ENCODE results near the gene TMEM238L.
A peak's percentile ranks its signal among the peaks of the same experiment; 100 is the strongest.

The TMEM238L gene

DNA sequence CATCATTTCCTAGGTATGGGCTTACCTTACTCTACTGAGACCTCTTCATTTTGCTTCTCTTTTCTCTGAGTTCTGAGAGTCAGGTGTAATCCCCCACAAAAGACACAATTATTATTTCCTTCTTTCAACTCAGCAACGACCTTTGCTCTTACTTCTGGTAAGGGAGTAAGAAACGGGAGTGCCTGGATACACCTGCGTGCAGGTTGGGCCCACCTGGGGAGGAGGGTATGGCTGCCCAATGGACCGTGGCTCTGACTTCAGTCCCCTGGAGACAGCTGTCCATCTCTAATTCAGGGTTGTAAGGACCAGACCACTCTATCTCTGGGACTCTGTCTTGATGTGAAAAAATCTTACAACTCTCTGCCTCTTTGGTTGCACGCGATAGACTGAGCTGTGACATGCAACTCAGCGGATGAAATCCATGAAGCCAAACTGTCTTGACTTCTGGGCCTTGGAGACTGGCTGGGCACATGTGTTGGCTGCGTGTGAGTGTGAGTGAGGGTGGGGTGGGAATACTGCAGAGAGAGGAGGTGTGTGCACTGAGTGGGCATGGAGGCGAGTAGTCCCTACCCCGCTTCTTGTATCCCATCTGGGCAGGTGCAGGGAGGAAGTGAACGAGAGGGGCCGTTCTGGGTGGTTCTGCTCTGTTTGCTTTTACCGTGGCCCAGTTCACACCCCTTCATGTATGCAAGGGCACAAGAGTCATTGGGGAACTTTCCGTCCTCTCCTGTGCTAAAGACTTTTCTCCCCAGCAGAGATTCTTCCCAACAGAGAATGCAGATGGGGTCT lies 1.2 kb downstream of the TMEM238L start:
- Histone ChIP-seq H3K9me2 (replicated peaks; ENCODE audit: low read depth, low read length) (no peaks in the 10 kb centered on the region), H3K79me2 (ENCODE audit: insufficient read depth, low read length) (no peaks in the 10 kb centered on the region), H2AFZ (ENCODE audit: low read length) (no peak overlapping the region), H3F3A (ENCODE audit: low read depth) (0 out of 2 replicates have a peak, but pooled peaks cover 8% of the 10 kb centered on the region), H4K20me1 (ENCODE audit: insufficient read depth, low read length, poor library complexity, severe bottlenecking) (no peaks in the 10 kb centered on the region), H3K27me3 (ENCODE audit: insufficient read depth, low read length, poor library complexity, severe bottlenecking) (no peaks in the 10 kb centered on the region), H3K4me1 (ENCODE audit: insufficient read depth, low read length, poor library complexity, severe bottlenecking) (peaks cover 56% of the 10 kb centered on the region), H3K9ac (ENCODE audit: low read depth, low read length, poor library complexity, severe bottlenecking) (peak overlapping the region; percentile 1), H3K4me3 (ENCODE audit: low read length, poor library complexity, severe bottlenecking) (no peak overlapping the region), H3K4me2 (ENCODE audit: low read depth, low read length, poor library complexity, severe bottlenecking) (no peak overlapping the region), H3K9me3 (ENCODE audit: insufficient read depth, low read depth, low read length) (no peaks in the 10 kb centered on the region), H3K36me3 (ENCODE audit: insufficient read depth, low read length) (no peaks in the 10 kb centered on the region)
- TF ChIP-seq, protein P1, sequence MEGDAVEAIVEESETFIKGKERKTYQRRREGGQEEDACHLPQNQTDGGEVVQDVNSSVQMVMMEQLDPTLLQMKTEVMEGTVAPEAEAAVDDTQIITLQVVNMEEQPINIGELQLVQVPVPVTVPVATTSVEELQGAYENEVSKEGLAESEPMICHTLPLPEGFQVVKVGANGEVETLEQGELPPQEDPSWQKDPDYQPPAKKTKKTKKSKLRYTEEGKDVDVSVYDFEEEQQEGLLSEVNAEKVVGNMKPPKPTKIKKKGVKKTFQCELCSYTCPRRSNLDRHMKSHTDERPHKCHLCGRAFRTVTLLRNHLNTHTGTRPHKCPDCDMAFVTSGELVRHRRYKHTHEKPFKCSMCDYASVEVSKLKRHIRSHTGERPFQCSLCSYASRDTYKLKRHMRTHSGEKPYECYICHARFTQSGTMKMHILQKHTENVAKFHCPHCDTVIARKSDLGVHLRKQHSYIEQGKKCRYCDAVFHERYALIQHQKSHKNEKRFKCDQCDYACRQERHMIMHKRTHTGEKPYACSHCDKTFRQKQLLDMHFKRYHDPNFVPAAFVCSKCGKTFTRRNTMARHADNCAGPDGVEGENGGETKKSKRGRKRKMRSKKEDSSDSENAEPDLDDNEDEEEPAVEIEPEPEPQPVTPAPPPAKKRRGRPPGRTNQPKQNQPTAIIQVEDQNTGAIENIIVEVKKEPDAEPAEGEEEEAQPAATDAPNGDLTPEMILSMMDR (conservative IDR thresholded peaks at IDR 0.05; ENCODE audit: low read length), result no peak
- TF ChIP-seq EZH2phosphoT487 (IDR thresholded peaks at IDR 0.05; ENCODE audit: borderline replicate concordance), result no peak

DNA sequence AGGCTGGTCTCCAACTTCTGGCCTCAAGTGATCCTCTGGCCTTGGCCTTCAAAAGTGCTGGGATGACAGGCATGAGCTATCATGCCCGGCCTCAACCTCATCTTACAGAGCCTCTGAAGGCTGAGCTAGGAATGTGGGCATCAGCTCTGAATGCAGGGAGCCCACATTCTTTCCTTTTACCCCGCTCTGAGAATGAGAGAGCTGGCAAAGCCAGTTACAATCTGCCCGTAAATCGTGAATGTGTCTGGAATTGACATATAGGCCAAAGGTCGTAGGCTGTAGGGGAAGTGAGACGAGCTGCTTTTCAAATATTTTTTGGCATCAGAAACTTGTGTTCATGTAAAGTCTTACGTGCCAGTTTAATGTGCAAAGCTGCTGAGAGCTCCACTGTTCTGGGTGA lies 4.5 kb downstream of the TMEM238L start:
- TF ChIP-seq, protein P1 (conservative IDR thresholded peaks at IDR 0.05; ENCODE audit: low read length), result no peak
- TF ChIP-seq EZH2phosphoT487 (IDR thresholded peaks at IDR 0.05; ENCODE audit: borderline replicate concordance), result no peak
- Histone ChIP-seq H3K9me3 (ENCODE audit: insufficient read depth, low read depth, low read length) (no peaks in the 10 kb centered on the region), H3K9me2 (replicated peaks; ENCODE audit: low read depth, low read length) (no peaks in the 10 kb centered on the region), H3F3A (ENCODE audit: low read depth) (0 out of 2 replicates have a peak, but pooled peaks cover 8% of the 10 kb centered on the region), H3K9ac (ENCODE audit: low read depth, low read length, poor library complexity, severe bottlenecking) (peak overlapping the region; percentile 79), H3K4me1 (ENCODE audit: insufficient read depth, low read length, poor library complexity, severe bottlenecking) (peaks cover 87% of the 10 kb centered on the region), H3K4me2 (ENCODE audit: low read depth, low read length, poor library complexity, severe bottlenecking) (peak overlapping the region; percentile 82), H3K79me2 (ENCODE audit: insufficient read depth, low read length) (peaks cover 7% of the 10 kb centered on the region; the same call in 1 of the 2 replicates), H3K27me3 (ENCODE audit: insufficient read depth, low read length, poor library complexity, severe bottlenecking) (no peaks in the 10 kb centered on the region), H3K4me3 (ENCODE audit: low read length, poor library complexity, severe bottlenecking) (peak overlapping the region; percentile 63), H2AFZ (ENCODE audit: low read length) (no peak overlapping the region), H3K36me3 (ENCODE audit: insufficient read depth, low read length) (no peaks in the 10 kb centered on the region), H4K20me1 (ENCODE audit: insufficient read depth, low read length, poor library complexity, severe bottlenecking) (no peaks in the 10 kb centered on the region)

DNA sequence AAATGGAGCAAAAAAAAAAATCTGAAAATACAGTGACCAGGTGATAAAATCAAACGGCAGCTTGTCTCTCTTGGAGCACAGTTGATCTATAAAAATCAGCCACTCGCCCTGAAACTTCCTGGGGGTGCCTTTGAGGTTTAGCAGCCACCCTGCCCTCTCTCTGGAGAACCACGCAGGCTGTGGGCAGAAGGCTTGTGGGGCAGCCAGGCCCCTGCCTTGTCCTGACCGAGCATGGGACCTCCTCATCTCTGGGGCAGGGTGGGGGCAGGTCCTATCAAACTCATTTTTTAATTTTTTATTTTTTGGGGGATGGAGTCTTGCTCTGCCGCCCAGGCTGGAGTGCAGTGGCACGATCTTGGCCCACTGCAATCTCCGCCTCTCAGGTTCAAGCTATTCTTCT lies 5.0 kb downstream of the TMEM238L start:
- peak overlapping the region; percentile 63 for H3K4me3 ChIP-seq (ENCODE audit: low read length, poor library complexity, severe bottlenecking)
- H4K20me1 ChIP-seq (ENCODE audit: insufficient read depth, low read length, poor library complexity, severe bottlenecking), result no peaks in the 10 kb centered on the region
- H3K9me3 ChIP-seq (ENCODE audit: insufficient read depth, low read depth, low read length), result no peaks in the 10 kb centered on the region
- no peak overlapping the region for H2AFZ ChIP-seq (ENCODE audit: low read length)
- H3F3A ChIP-seq (ENCODE audit: low read depth), result 0 out of 2 replicates have a peak, but pooled peaks cover 8% of the 10 kb centered on the region
- no peaks in the 10 kb centered on the region for H3K27me3 ChIP-seq (ENCODE audit: insufficient read depth, low read length, poor library complexity, severe bottlenecking)
- no peak for TF ChIP-seq EZH2phosphoT487 (IDR thresholded peaks at IDR 0.05; ENCODE audit: borderline replicate concordance)
- TF ChIP-seq, protein P1 (conservative IDR thresholded peaks at IDR 0.05; ENCODE audit: low read length), result no peak
- H3K36me3 ChIP-seq (ENCODE audit: insufficient read depth, low read length), result no peaks in the 10 kb centered on the region
- peak overlapping the region; percentile 79 for H3K9ac ChIP-seq (ENCODE audit: low read depth, low read length, poor library complexity, severe bottlenecking)
- H3K4me2 ChIP-seq (ENCODE audit: low read depth, low read length, poor library complexity, severe bottlenecking), result peak overlapping the region; percentile 82
- peaks cover 7% of the 10 kb centered on the region; the same call in 1 of the 2 replicates for H3K79me2 ChIP-seq (ENCODE audit: insufficient read depth, low read length)
- H3K9me2 ChIP-seq (replicated peaks; ENCODE audit: low read depth, low read length), result no peaks in the 10 kb centered on the region
- peaks cover 87% of the 10 kb centered on the region for H3K4me1 ChIP-seq (ENCODE audit: insufficient read depth, low read length, poor library complexity, severe bottlenecking)
